ENCODE data around the gene UBE2E3.

DNA sequence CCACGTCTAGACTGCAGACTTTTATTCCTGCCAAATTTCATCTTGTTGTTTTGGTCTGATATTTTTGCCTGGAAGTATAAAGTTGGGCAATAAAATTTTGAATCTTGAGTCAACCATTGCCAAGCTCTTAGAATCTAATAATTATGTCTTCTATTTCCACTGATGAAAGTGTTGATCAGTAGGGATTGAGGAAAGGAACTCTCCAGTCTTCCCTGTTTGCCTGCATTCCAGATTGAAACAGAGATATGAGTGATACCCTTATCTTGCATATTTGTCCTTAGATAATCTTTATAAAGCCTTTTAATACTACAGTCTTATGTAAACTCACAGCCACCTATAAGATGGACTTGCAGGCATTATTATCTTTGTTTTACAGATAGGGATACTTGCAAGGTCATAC, 45.5 kb upstream of the UBE2E3 start:
- no peak for TF ChIP-seq CTCF (IDR thresholded peaks at IDR 0.05)
- TF ChIP-seq POLR2A (IDR thresholded peaks at IDR 0.05): no peak

All from lower leg skin (tissue), 3 donors.